HepG2 (cell line): ENCODE data around the gene ENDOG. TPM values are rescaled to one million over a fixed set of nuclear protein-coding genes. Genes with fewer than 3 reads are reported as not detected.

Experiments used
- AKAP8 ChIP-seq: sonication (generic); formaldehyde crosslinking; IDR thresholded peaks from 2 replicates; pipeline ENCODE4 v1.5.1; 2020; ENCODE audit warnings: mild to moderate bottlenecking, missing genetic modification reagents
- CBX2 ChIP-seq, 2 experiments: fragments of 200-600 bp in 1 of 2; sonication (generic); formaldehyde crosslinking in 1 of 2; IDR thresholded peaks; 2 replicates each; pipeline versions ENCODE4 v1.7.0 to v1.8.1; 2018 to 2022; ENCODE audit warnings: low read depth in 2 of 2, low read length in 1 of 2, mild to moderate bottlenecking in 1 of 2, missing genetic modification reagents in 1 of 2
- CEBPZ ChIP-seq: IDR thresholded peaks from 2 replicates; pipeline ENCODE4 v1.6.1; 2012; ENCODE audit warnings: low read length, improper control_type of control experiment
- CENPBD1 ChIP-seq: sonication (generic); formaldehyde crosslinking; IDR thresholded peaks from 2 replicates; pipeline ENCODE4 v1.8.0; 2022; ENCODE audit warnings: missing genetic modification reagents, low read depth, mild to moderate bottlenecking, borderline replicate concordance
- CHD2 ChIP-seq: IDR thresholded peaks from 2 replicates; pipeline ENCODE4 v1.6.1; 2011; ENCODE audit warnings: low read depth, low read length, improper control_type of control experiment
- EEA1 ChIP-seq: sonication (generic); formaldehyde crosslinking; IDR thresholded peaks from 2 replicates; pipeline ENCODE4 v1.5.1; 2020; ENCODE audit warnings: mild to moderate bottlenecking, missing genetic modification reagents, borderline replicate concordance
- FOXM1 ChIP-seq: sonication (generic); formaldehyde crosslinking; IDR thresholded peaks from 2 replicates; pipeline ENCODE4 v1.5.0; 2020; ENCODE audit warnings: missing genetic modification reagents
- HMGA1 ChIP-seq: sonication (generic); formaldehyde crosslinking; conservative IDR thresholded peaks from 2 replicates; pipeline ENCODE4 v1.4.0; 2020; ENCODE audit warnings: missing genetic modification reagents
- MAFG ChIP-seq: sonication (generic); formaldehyde crosslinking; IDR thresholded peaks from 2 replicates; pipeline ENCODE4 v1.5.1; 2020; ENCODE audit warnings: mild to moderate bottlenecking, missing genetic modification reagents
- MAX ChIP-seq: IDR thresholded peaks from 2 replicates; pipeline ENCODE4 v1.6.1; 2012; ENCODE audit warnings: inconsistent platforms
- MBD4 ChIP-seq: IDR thresholded peaks from 2 replicates; pipeline ENCODE4 v1.6.1; 2012; ENCODE audit warnings: low read length, inconsistent platforms, borderline replicate concordance
- MEIS2 ChIP-seq: sonication (generic); formaldehyde crosslinking; IDR thresholded peaks from 2 replicates; pipeline ENCODE4 v1.9.0; 2021; ENCODE audit warnings: mild to moderate bottlenecking, missing genetic modification reagents
- NBN ChIP-seq: fragments of 450-650 bp; conservative IDR thresholded peaks from 2 replicates; pipeline ENCODE4 v1.6.1; 2017
- NFIC ChIP-seq: IDR thresholded peaks from 2 replicates; pipeline ENCODE4 v1.6.1; 2012; ENCODE audit warnings: mild to moderate bottlenecking, low read length, inconsistent platforms
- PCBP2 ChIP-seq: fragments of 200-400 bp; formaldehyde crosslinking; optimal IDR thresholded peaks from 2 replicates; pipeline ENCODE3; 2018; ENCODE audit warnings: low read length, low read depth; ENCODE audit not compliant: poor library complexity, severe bottlenecking
- SALL2 ChIP-seq: sonication (generic); formaldehyde crosslinking; IDR thresholded peaks from 2 replicates; pipeline ENCODE4 v1.8.1; 2023; ENCODE audit warnings: mild to moderate bottlenecking, missing genetic modification reagents, inconsistent platforms
- SP140L ChIP-seq: sonication (generic); formaldehyde crosslinking; IDR thresholded peaks from 2 replicates; pipeline ENCODE4 v1.4.0; 2020; ENCODE audit warnings: missing genetic modification reagents, borderline replicate concordance
- ZBED4 ChIP-seq: sonication (generic); formaldehyde crosslinking; IDR thresholded peaks from 2 replicates; pipeline ENCODE4 v1.4.0; 2020; ENCODE audit warnings: missing genetic modification reagents, borderline replicate concordance
- ZEB1 ChIP-seq: IDR thresholded peaks from 2 replicates; pipeline ENCODE4 v1.6.1; 2012; ENCODE audit warnings: mild to moderate bottlenecking, low read depth, inconsistent platforms; ENCODE audit not compliant: insufficient replicate concordance
- ZNF282 ChIP-seq: fragments of 450-650 bp; IDR thresholded peaks from 2 replicates; pipeline ENCODE4 v1.6.1; 2018; ENCODE audit not compliant: partially characterized antibody
- ZNF562 ChIP-seq: sonication (generic); formaldehyde crosslinking; IDR thresholded peaks from 2 replicates; pipeline ENCODE4 v1.8.0; 2022; ENCODE audit warnings: missing genetic modification reagents, borderline replicate concordance
- polyA plus RNA-seq, 8 experiments: library from polyadenylated mRNA; depleted of rRNA in 3 of 8; stranded (reverse) in 7 of 8; unstranded in 1 of 8; fragments of >200 nt; fragmentation: Illumina TruSeq in 4 of 8; extraction: Trizol in 4 of 8; gene quantifications; 2 replicates each; pipeline versions ENCODE4 v1.2.1 to v1.2.3, GENCODE V29; 2011 to 2016; ENCODE audit warnings: low read depth in 4 of 8, missing spikeins in 1 of 8, mixed read lengths in 1 of 8; ENCODE audit not compliant: insufficient read depth in 1 of 8
- total RNA-seq, 5 experiments: library from RNA; depleted of rRNA; stranded (reverse); fragments of >200 nt; fragmentation: Illumina TruSeq; extraction: Trizol; gene quantifications; 2 replicates each; pipeline ENCODE4 v1.2.3, GENCODE V29; 2016; ENCODE audit warnings: low read depth in 1 of 5

ENDOG gene
- total and polyA plus RNA-seq, 2 of the 13 experiments (the other 11 are each of a cell fraction or from before 2014, with no cell fraction given), result 26.3 to 28.8 TPM

GRCh38 chr9:128863647-128864046 is 45.3 kb downstream of the ENDOG start (continued):
- TF ChIP-seq ZBED4 (CRISPR knock-in tag) (no peak), CEBPZ (no peak), MEIS2 (CRISPR knock-in tag) (no peak), CBX2 (IDR thresholded peaks at IDR 0.05; ENCODE audit: low read depth, low read length) (no peak), CBX2 (CRISPR knock-in tag; IDR thresholded peaks at IDR 0.05; ENCODE audit: low read depth) (no peak), CENPBD1 (CRISPR knock-in tag) (no peak), ZEB1 (no peak), EEA1 (CRISPR knock-in tag) (peak; percentile 32; the same call in 1 of the 2 replicates), HMGA1 (no peak), PCBP2 (no peak), MAFG (CRISPR knock-in tag) (no peak), SP140L (CRISPR knock-in tag) (no peak), CHD2 (no peak), MAX (peak; percentile 65; the same call in 1 of the 2 replicates), AKAP8 (CRISPR knock-in tag) (peak; percentile 61; the same call in 1 of the 2 replicates), FOXM1 (no peak), ZNF562 (CRISPR knock-in tag) (no peak), SALL2 (peak; percentile 41; the same call in 1 of the 2 replicates), MBD4 (no peak), NFIC (no peak), NBN (no peak), ZNF282 (no peak)
